Suppressor macrophage (primary cell): Measurements from ENCODE around the gene CTAGE4.
A peak's percentile ranks its signal among the peaks of the same experiment; 100 is the strongest.
"Not testable (repeated sequence)": the region's sequence is repeated elsewhere in the genome, so short reads cannot be mapped to it uniquely, and the experiment has no call there.

Experiments
- DNase-seq, 4 experiments: peaks; one replicate each; pipeline ENCODE4 v3.0.0-alpha.2; 2020 to 2022

Gene CTAGE4

GRCh38 chr7:144217200-144217599 lies 33.9 kb downstream of the CTAGE4 start:
- not testable (repeated sequence) for DNase-seq

- not testable (repeated sequence) for DNase-seq
Measured at GRCh38 chr7:144218581-144218980, 35.3 kb downstream of the CTAGE4 start.

- not testable (repeated sequence) for DNase-seq
Measured at GRCh38 chr7:144219149-144219548, 35.9 kb downstream of the CTAGE4 start.

GRCh38 chr7:144220531-144220930 lies 37.3 kb downstream of the CTAGE4 start:
- DNase-seq: not testable (repeated sequence)

GRCh38 chr7:144223675-144224074 lies 40.4 kb downstream of the CTAGE4 start:
- not testable (repeated sequence) for DNase-seq

DNA sequence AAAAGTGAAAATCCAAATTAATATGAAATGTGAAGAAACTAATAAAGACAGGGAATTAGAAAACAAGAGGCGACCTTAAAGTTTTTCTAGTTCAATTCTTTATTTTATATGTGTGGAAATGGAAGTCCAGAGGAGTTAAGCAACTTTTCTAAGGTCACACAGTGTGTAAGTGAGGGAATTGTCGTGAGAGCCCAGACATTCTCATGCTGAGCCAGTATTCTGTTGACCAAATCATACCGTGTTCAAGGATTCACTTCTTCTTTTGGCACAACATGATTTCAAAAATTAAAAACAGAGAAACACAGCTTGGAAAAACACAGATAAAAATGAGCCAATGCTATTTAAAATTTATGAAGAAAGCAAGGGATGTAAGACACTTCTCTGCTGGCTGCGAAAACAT lies 43.6 kb downstream of the CTAGE4 start:
- DNase-seq: peak; percentile 1 to 48 (median 20)

DNA sequence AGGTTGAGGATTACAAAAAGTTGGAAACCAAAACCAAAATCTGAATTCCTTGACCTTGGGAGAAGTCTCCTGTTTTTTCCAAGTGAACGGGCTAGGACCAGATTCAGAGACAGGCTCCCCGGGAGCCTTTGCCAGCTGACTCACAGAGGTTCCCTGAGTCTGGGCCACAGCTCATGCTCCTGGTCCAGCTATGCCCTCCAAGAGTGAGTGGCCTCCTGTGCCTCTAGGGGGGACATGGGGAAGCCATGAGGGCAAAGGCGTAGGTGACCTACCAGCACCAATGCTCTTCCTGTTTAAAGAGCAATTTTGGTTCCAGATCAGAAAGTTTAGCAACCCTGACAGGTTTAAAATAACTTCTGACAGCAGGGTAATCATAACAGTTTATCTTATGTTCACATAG lies 45.5 kb downstream of the CTAGE4 start:
- DNase-seq: not testable (repeated sequence)

DNA sequence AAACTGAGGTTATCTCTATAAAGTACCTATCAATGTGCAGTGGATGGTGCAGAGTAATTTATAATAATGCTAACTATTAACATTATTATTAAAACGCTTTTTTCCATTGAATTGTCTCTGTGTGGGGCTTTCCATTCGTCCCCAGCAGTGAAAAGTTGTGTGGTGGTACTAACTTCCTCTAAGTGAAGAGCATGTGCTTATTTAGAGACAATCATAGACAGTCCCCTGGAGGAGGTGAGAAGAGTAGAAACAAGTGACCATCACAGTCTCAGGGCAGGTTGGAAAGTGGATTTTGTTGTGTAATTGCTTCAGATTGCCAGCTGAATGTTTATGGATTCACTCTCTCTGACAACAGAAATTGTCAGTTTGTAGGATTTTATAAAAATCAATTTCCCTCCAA lies 47.8 kb downstream of the CTAGE4 start:
- DNase-seq: not testable (repeated sequence)

- not testable (repeated sequence) for DNase-seq
Measured at GRCh38 chr7:144233039-144233438, 49.8 kb downstream of the CTAGE4 start.
